HL-60 (cell line): ENCODE data around the gene EPPIN.

Experiments used
- GABPA ChIP-seq: IDR thresholded peaks from 2 replicates; pipeline ENCODE4 v1.6.1; 2012; ENCODE audit warnings: low read depth
- POLR2AphosphoS5 ChIP-seq: IDR thresholded peaks from 2 replicates; pipeline ENCODE4 v1.6.1; 2012; ENCODE audit warnings: low read depth
- SPI1 ChIP-seq: IDR thresholded peaks from 2 replicates; pipeline ENCODE4 v1.6.1; 2012; ENCODE audit warnings: low read depth, mild to moderate bottlenecking, borderline replicate concordance
- TF ChIP-seq, protein P1 (sequence below): IDR thresholded peaks from one replicate; pipeline ENCODE4 v1.5.1; 2011; ENCODE audit warnings: low read length, control low read depth, inconsistent platforms; ENCODE audit not compliant: insufficient read depth
- TF ChIP-seq, protein P2 (sequence below): IDR thresholded peaks from 2 replicates; pipeline ENCODE4 v1.6.1; 2012; ENCODE audit warnings: low read depth; ENCODE audit not compliant: insufficient replicate concordance

- TF ChIP-seq, protein P1, sequence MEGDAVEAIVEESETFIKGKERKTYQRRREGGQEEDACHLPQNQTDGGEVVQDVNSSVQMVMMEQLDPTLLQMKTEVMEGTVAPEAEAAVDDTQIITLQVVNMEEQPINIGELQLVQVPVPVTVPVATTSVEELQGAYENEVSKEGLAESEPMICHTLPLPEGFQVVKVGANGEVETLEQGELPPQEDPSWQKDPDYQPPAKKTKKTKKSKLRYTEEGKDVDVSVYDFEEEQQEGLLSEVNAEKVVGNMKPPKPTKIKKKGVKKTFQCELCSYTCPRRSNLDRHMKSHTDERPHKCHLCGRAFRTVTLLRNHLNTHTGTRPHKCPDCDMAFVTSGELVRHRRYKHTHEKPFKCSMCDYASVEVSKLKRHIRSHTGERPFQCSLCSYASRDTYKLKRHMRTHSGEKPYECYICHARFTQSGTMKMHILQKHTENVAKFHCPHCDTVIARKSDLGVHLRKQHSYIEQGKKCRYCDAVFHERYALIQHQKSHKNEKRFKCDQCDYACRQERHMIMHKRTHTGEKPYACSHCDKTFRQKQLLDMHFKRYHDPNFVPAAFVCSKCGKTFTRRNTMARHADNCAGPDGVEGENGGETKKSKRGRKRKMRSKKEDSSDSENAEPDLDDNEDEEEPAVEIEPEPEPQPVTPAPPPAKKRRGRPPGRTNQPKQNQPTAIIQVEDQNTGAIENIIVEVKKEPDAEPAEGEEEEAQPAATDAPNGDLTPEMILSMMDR, result no peak
- TF ChIP-seq POLR2AphosphoS5 (no peak), GABPA (no peak), SPI1 (no peak)
- TF ChIP-seq, protein P2, sequence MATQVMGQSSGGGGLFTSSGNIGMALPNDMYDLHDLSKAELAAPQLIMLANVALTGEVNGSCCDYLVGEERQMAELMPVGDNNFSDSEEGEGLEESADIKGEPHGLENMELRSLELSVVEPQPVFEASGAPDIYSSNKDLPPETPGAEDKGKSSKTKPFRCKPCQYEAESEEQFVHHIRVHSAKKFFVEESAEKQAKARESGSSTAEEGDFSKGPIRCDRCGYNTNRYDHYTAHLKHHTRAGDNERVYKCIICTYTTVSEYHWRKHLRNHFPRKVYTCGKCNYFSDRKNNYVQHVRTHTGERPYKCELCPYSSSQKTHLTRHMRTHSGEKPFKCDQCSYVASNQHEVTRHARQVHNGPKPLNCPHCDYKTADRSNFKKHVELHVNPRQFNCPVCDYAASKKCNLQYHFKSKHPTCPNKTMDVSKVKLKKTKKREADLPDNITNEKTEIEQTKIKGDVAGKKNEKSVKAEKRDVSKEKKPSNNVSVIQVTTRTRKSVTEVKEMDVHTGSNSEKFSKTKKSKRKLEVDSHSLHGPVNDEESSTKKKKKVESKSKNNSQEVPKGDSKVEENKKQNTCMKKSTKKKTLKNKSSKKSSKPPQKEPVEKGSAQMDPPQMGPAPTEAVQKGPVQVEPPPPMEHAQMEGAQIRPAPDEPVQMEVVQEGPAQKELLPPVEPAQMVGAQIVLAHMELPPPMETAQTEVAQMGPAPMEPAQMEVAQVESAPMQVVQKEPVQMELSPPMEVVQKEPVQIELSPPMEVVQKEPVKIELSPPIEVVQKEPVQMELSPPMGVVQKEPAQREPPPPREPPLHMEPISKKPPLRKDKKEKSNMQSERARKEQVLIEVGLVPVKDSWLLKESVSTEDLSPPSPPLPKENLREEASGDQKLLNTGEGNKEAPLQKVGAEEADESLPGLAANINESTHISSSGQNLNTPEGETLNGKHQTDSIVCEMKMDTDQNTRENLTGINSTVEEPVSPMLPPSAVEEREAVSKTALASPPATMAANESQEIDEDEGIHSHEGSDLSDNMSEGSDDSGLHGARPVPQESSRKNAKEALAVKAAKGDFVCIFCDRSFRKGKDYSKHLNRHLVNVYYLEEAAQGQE, result no peak
Measured at GRCh38 chr20:45500022-45500421, 47.2 kb downstream of the EPPIN start.
